ENCODE data around the gene SIGLEC1.

The SIGLEC1 gene

DNA sequence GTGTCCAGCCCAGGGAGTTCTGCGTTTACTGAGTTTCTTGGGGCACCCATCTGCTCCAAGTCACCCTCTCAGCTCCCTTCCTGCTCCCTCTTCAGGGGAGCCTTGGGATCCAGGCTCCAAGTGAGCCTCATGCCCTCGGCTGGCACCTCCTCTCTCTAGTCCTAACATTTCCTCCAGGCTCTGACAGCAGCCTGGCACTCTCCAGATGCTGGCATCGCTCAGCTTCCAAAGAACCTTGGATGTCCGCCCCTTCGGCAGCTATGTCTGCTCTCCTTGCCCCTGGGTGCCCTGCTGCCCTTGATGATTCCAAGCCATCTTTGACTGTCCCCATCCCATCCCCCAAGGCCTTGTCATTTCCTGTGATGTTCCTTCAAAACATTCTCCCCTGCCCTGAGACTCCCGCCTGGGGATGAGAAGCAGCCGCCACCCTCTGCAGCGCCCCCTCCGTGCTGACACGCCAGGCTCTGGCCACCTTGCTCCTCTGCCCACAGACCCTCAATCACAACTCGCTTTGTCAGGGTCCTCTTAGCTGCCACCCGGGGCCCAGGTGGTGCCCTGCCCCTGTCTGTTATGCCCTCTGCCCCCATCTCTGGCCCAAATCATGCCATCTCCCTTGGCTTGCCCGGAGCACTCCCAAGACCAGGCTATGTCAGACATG, 42.6 kb downstream of the SIGLEC1 start:
- TF ChIP-seq CTCF (IDR thresholded peaks at IDR 0.05; ENCODE audit: low read depth, low read length, missing control alignments): no peak
- no peak for DNase-seq (ENCODE audit: low read depth)
- no peak overlapping the region for H3K4me3 ChIP-seq (ENCODE audit: low read depth, low read length)
- in situ Hi-C loops (cut with HindIII; ENCODE audit: low sequenced_read_pairs): no loop called here

DNA sequence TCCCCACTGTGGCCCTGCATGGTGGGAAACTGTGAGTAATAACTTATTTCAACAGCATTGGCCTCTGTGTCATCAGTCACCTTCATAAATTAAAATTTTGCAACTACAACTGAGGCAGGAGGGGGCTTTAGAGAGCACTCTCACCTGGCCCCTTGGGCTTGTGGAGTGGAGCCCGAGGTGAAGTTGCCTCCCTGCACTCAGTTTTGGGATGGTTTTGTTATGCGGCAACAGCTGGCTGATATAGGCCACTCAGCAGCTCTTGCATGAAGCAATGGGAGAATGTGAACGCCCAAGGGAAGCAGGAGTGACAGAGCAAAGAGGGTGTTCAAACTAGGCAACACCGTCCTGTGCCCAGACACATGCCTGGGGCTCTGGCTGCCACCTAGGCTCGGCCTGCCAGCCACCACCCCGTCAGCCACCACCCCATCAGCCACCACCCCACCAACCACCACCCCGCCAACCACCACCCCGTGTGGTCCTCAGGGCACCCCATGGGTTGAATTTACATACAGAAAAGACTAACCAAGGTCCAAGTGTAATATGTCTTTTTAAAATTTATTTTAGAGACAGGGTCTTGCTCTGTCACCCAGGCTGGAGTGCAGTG, 44.9 kb downstream of the SIGLEC1 start:
- no peak for TF ChIP-seq CTCF (IDR thresholded peaks at IDR 0.05; ENCODE audit: low read depth, low read length, missing control alignments)
- in situ Hi-C loops (cut with HindIII; ENCODE audit: low sequenced_read_pairs): no loop called here
- no peak for DNase-seq (ENCODE audit: low read depth)
- H3K4me3 ChIP-seq (ENCODE audit: low read depth, low read length): no peak overlapping the region

DNA sequence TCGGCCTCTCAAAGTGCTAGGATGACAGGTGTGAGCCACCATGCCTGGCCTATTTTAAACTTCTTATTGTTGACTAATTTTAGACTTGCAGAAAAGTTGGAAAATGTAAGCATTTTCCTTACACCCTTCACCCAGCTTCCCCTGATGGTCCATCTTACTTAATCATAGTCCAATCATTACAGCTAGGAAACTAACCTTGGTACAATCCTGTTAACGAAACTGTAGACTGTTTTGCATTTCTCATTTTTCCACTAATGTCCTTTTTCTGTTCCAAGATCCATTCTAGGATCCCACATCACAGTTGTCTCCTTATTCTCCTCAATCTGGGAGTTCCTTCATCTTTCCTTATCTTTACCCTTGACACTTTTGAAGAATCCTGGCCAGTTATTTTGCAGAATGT, 48.5 kb downstream of the SIGLEC1 start:
- in situ Hi-C loops (cut with HindIII; ENCODE audit: low sequenced_read_pairs): no loop called here
- DNase-seq (ENCODE audit: low read depth): no peak
- H3K4me3 ChIP-seq (ENCODE audit: low read depth, low read length): no peak overlapping the region
- no peak for TF ChIP-seq CTCF (IDR thresholded peaks at IDR 0.05; ENCODE audit: low read depth, low read length, missing control alignments)

GRCh38 chr20:3663031-3663701, 49.2 kb downstream of the SIGLEC1 start, which contains the start of gene GFRA4:
Gene GFRA4 (minus strand): TSS chr20:3663399. CDS start chr20:3663399, 0 bp downstream.
- H3K4me3 ChIP-seq (ENCODE audit: low read depth, low read length): no peak within 1 kb of the TSS
- no peak for TF ChIP-seq CTCF (IDR thresholded peaks at IDR 0.05; ENCODE audit: low read depth, low read length, missing control alignments)
- in situ Hi-C loops (cut with HindIII; ENCODE audit: low sequenced_read_pairs): no loop called here
- DNase-seq (ENCODE audit: low read depth): no peak
